Measurements from ENCODE around the gene CACFD1. TPM values are rescaled to one million over a fixed set of nuclear protein-coding genes. Genes with fewer than 3 reads are reported as not detected.

Gene CACFD1
- total RNA-seq, 1 donor from 2014 or later, result 15.0 TPM

GRCh38 chr9:133511607-133512006 is 51.8 kb downstream of the CACFD1 start:
- Mint-ChIP-seq H3K9me3 (no peaks in the 10 kb centered on the region), H3K27me3 (peaks cover 8% of the 10 kb centered on the region), H3K36me3 (ENCODE audit: low read depth) (no peaks in the 10 kb centered on the region), H3K4me3 (no peak overlapping the region), H3K4me1 (no peaks in the 10 kb centered on the region), H3K27ac (no peak overlapping the region)
- ChIA-PET POLR2A (no interaction called here), CTCF (no interaction called here)
- ATAC-seq (ENCODE audit: low read depth), result no peak
- no peak for DNase-seq
- no peak for TF ChIP-seq CTCF (IDR thresholded peaks at IDR 0.05)
- intact Hi-C loops (cut with micrococcal nuclease), result no loop called here

GRCh38 chr9:133512253-133513213 is 52.8 kb downstream of the CACFD1 start:
- POLR2A ChIA-PET, result interaction anchor here (0.6 kb wide), 1 partner anchor 296 kb away, joined by 3 read pairs; no protein-coding TSS in a partner anchor
- no peak for DNase-seq
- H3K36me3 Mint-ChIP-seq (ENCODE audit: low read depth), result no peaks in the 10 kb centered on the region
- H3K27me3 Mint-ChIP-seq, result peaks cover 4% of the 10 kb centered on the region
- intact Hi-C loops (cut with micrococcal nuclease), result no loop called here
- no peak for TF ChIP-seq CTCF (IDR thresholded peaks at IDR 0.05)
- no peak for ATAC-seq (ENCODE audit: low read depth)
- no peaks in the 10 kb centered on the region for H3K4me1 Mint-ChIP-seq
- no peak overlapping the region for H3K4me3 Mint-ChIP-seq
- CTCF ChIA-PET, result no interaction called here
- no peaks in the 10 kb centered on the region for H3K9me3 Mint-ChIP-seq
- no peak overlapping the region for H3K27ac Mint-ChIP-seq

GRCh38 chr9:133513214-133514100 is 53.7 kb downstream of the CACFD1 start:
- H3K27ac Mint-ChIP-seq, result no peak overlapping the region
- TF ChIP-seq CTCF (IDR thresholded peaks at IDR 0.05), result no peak
- H3K9me3 Mint-ChIP-seq, result no peaks in the 10 kb centered on the region
- DNase-seq (no peak), ATAC-seq (ENCODE audit: low read depth) (no peak)
- no peaks in the 10 kb centered on the region for H3K36me3 Mint-ChIP-seq (ENCODE audit: low read depth)
- ChIA-PET POLR2A (no interaction called here), CTCF (no interaction called here)
- H3K27me3 Mint-ChIP-seq, result peaks cover 4% of the 10 kb centered on the region
- no peaks in the 10 kb centered on the region for H3K4me1 Mint-ChIP-seq
- intact Hi-C loops (cut with micrococcal nuclease), result no loop called here
- no peak overlapping the region for H3K4me3 Mint-ChIP-seq

GRCh38 chr9:133514460-133515239 is 54.9 kb downstream of the CACFD1 start:
- Mint-ChIP-seq H3K4me1 (no peaks in the 10 kb centered on the region), H3K27me3 (peaks cover 7% of the 10 kb centered on the region), H3K36me3 (ENCODE audit: low read depth) (no peaks in the 10 kb centered on the region), H3K9me3 (no peaks in the 10 kb centered on the region), H3K4me3 (no peak overlapping the region), H3K27ac (no peak overlapping the region)
- ATAC-seq (ENCODE audit: low read depth) (no peak), DNase-seq (no peak)
- ChIA-PET POLR2A (no interaction called here), CTCF (no interaction called here)
- TF ChIP-seq CTCF (IDR thresholded peaks at IDR 0.05), result no peak
- intact Hi-C loops (cut with micrococcal nuclease), result no loop called here
